Fibroblast of skin of back (primary cell): Measurements from ENCODE around the gene ORC1.

ENCODE experiments used
- DNase-seq: peaks from one replicate; pipeline ENCODE4 v3.0.0-alpha.2; 2013

The ORC1 gene

GRCh38 chr1:52341655-52342260, 62.5 kb downstream of the ORC1 start:
- DNase-seq: no peak

- no peak for DNase-seq
Observed at GRCh38 chr1:52337439-52337838, 66.8 kb downstream of the ORC1 start.

- no peak for DNase-seq
Observed at GRCh38 chr1:52334906-52335528, 69.2 kb downstream of the ORC1 start.

GRCh38 chr1:52332411-52332810, 71.8 kb downstream of the ORC1 start:
- no peak for DNase-seq

GRCh38 chr1:52328615-52329014, 75.6 kb downstream of the ORC1 start:
- DNase-seq: no peak

GRCh38 chr1:52325786-52326185, 78.4 kb downstream of the ORC1 start:
- DNase-seq: no peak

- DNase-seq: no peak
Observed at GRCh38 chr1:52323731-52324130, 80.5 kb downstream of the ORC1 start.
